Activated T-helper 2 cell treated with anti-CD3 and anti-CD28 coated beads, Interferon-gamma antibody, Interleukin-2, Interleukin-4, amounts not matched to agents 10 μg/mL and 5 μg/mL and 100 μg/mL, durations not matched to agents 14 hours and 24 hours and 36 hours (primary cell): Measurements from ENCODE around the gene NUP210L. TPM values are rescaled to one million over a fixed set of nuclear protein-coding genes. Genes with fewer than 3 reads are reported as not detected.

ENCODE experiments used
- DNase-seq: peaks from one replicate; pipeline ENCODE4 v3.0.0; 2021; ENCODE audit warnings: low spot score
- H3K27ac Mint-ChIP-seq: one replicate; pipeline ENCODE4 v1.8.0; 2021; ENCODE audit warnings: mixed read lengths
- H3K27me3 Mint-ChIP-seq: one replicate; pipeline ENCODE4 v1.8.0; 2021; ENCODE audit warnings: low read depth, mixed read lengths
- H3K36me3 Mint-ChIP-seq: one replicate; pipeline ENCODE4 v1.8.0; 2021; ENCODE audit warnings: low read depth, mixed read lengths
- H3K4me1 Mint-ChIP-seq: one replicate; pipeline ENCODE4 v1.8.0; 2021; ENCODE audit warnings: low read depth, mixed read lengths
- H3K4me3 Mint-ChIP-seq: one replicate; pipeline ENCODE4 v1.8.0; 2021; ENCODE audit warnings: low read depth, mild to moderate bottlenecking, moderate library complexity, mixed read lengths
- H3K9me3 Mint-ChIP-seq: one replicate; pipeline ENCODE4 v1.8.0; 2021; ENCODE audit warnings: mixed read lengths
- intact Hi-C: fragments of 100-400 bp; cut with micrococcal nuclease; formaldehyde crosslinking; loops from one replicate; pipeline ENCODE4 v1.15.1; 2023
- total RNA-seq: library from RNA; stranded (reverse); gene quantifications from 2 replicates; pipeline ENCODE4 v1.2.3, GENCODE V29; 2022

The NUP210L gene
- total RNA-seq, 1 donor from 2014 or later, result 0.05 TPM

- Mint-ChIP-seq H3K36me3 (peaks cover 53% of the 10 kb centered on the region), H3K27ac (peak overlapping the region; percentile 98), H3K9me3 (no peaks in the 10 kb centered on the region), H3K27me3 (no peaks in the 10 kb centered on the region), H3K4me3 (peak overlapping the region; percentile 99), H3K4me1 (peaks cover 55% of the 10 kb centered on the region)
- no peak for DNase-seq
- intact Hi-C loops, result loop anchor here (1.0 to 5.0 kb wide), 8 partner anchors 11 to 511 kb away; partner anchors contain the start of genes ATP8B2, HAX1, ILF2 and RPS27
These were observed 27.1 kb upstream of the NUP210L start for GRCh38 chr1:154181944-154182343.

GRCh38 chr1:154179946-154180687 lies 25.2 kb upstream of the NUP210L start:
- H3K4me1 Mint-ChIP-seq, result peaks cover 55% of the 10 kb centered on the region
- peak overlapping the region; percentile 81 for H3K4me3 Mint-ChIP-seq
- no peaks in the 10 kb centered on the region for H3K9me3 Mint-ChIP-seq
- H3K36me3 Mint-ChIP-seq, result peaks cover 68% of the 10 kb centered on the region
- DNase-seq, result no peak
- H3K27me3 Mint-ChIP-seq, result no peaks in the 10 kb centered on the region
- peak overlapping the region; percentile 64 for H3K27ac Mint-ChIP-seq
- intact Hi-C loops, result loop anchor here (5.0 kb wide), 2 partner anchors 147 to 188 kb away; partner anchors contain the start of genes ATP8B2 and RPS27

GRCh38 chr1:154178911-154179811 lies 24.3 kb upstream of the NUP210L start:
- H3K27me3 Mint-ChIP-seq, result no peaks in the 10 kb centered on the region
- no peak for DNase-seq

GRCh38 chr1:154178013-154178412 lies 23.1 kb upstream of the NUP210L start:
- Mint-ChIP-seq H3K27me3 (no peaks in the 10 kb centered on the region), H3K9me3 (no peaks in the 10 kb centered on the region), H3K27ac (peak overlapping the region; percentile 48), H3K4me3 (peak overlapping the region; percentile 81), H3K36me3 (peaks cover 79% of the 10 kb centered on the region), H3K4me1 (peaks cover 53% of the 10 kb centered on the region)
- no peak for DNase-seq
- intact Hi-C loops, result no loop called here

More at GRCh38 chr1:154178911-154179811, 24.3 kb upstream of the NUP210L start:
- H3K4me1 Mint-ChIP-seq, result peaks cover 55% of the 10 kb centered on the region
- H3K9me3 Mint-ChIP-seq, result no peaks in the 10 kb centered on the region
- H3K36me3 Mint-ChIP-seq, result peaks cover 76% of the 10 kb centered on the region
- intact Hi-C loops, result no loop called here
- peak overlapping the region; percentile 28 for H3K27ac Mint-ChIP-seq
- H3K4me3 Mint-ChIP-seq, result peak overlapping the region; percentile 81

GRCh38 chr1:154176337-154176736 lies 21.5 kb upstream of the NUP210L start:
- peaks cover 82% of the 10 kb centered on the region for H3K36me3 Mint-ChIP-seq
- no peaks in the 10 kb centered on the region for H3K9me3 Mint-ChIP-seq
- DNase-seq, result no peak
- H3K4me1 Mint-ChIP-seq, result peaks cover 61% of the 10 kb centered on the region
- intact Hi-C loops, result no loop called here
- no peaks in the 10 kb centered on the region for H3K27me3 Mint-ChIP-seq
- no peak overlapping the region for H3K27ac Mint-ChIP-seq
- H3K4me3 Mint-ChIP-seq, result no peak overlapping the region

GRCh38 chr1:154174654-154175053 lies 19.8 kb upstream of the NUP210L start:
- H3K27ac Mint-ChIP-seq, result no peak overlapping the region
- H3K36me3 Mint-ChIP-seq, result peaks cover 83% of the 10 kb centered on the region
- H3K4me1 Mint-ChIP-seq, result peaks cover 59% of the 10 kb centered on the region
- H3K4me3 Mint-ChIP-seq, result no peak overlapping the region
- H3K9me3 Mint-ChIP-seq, result no peaks in the 10 kb centered on the region
- no peaks in the 10 kb centered on the region for H3K27me3 Mint-ChIP-seq
- no peak for DNase-seq
- intact Hi-C loops, result no loop called here

GRCh38 chr1:154171880-154172279 lies 17.0 kb upstream of the NUP210L start:
- no peak for DNase-seq
- peaks cover 82% of the 10 kb centered on the region for H3K36me3 Mint-ChIP-seq
- intact Hi-C loops, result loop anchor here (1.0 to 2.0 kb wide), 2 partner anchors 10 to 15 kb away; no protein-coding TSS in a partner anchor
- H3K9me3 Mint-ChIP-seq, result no peaks in the 10 kb centered on the region
- H3K27me3 Mint-ChIP-seq, result no peaks in the 10 kb centered on the region
- H3K4me3 Mint-ChIP-seq, result no peak overlapping the region
- H3K27ac Mint-ChIP-seq, result peak overlapping the region; percentile 79
- H3K4me1 Mint-ChIP-seq, result peaks cover 41% of the 10 kb centered on the region

GRCh38 chr1:154171223-154171583 lies 16.3 kb upstream of the NUP210L start:
- Mint-ChIP-seq H3K4me1 (peaks cover 37% of the 10 kb centered on the region), H3K4me3 (no peak overlapping the region), H3K36me3 (peaks cover 85% of the 10 kb centered on the region), H3K9me3 (no peaks in the 10 kb centered on the region), H3K27me3 (no peaks in the 10 kb centered on the region), H3K27ac (peak overlapping the region; percentile 79)
- intact Hi-C loops, result loop anchor here (1.0 to 2.0 kb wide), 2 partner anchors 11 to 14 kb away; no protein-coding TSS in a partner anchor
- DNase-seq, result no peak

GRCh38 chr1:154170547-154171222 lies 15.8 kb upstream of the NUP210L start:
- H3K4me3 Mint-ChIP-seq, result no peak overlapping the region

GRCh38 chr1:154167461-154167860 lies 12.6 kb upstream of the NUP210L start:
- intact Hi-C loops, result no loop called here
- Mint-ChIP-seq H3K4me3 (no peak overlapping the region), H3K4me1 (peaks cover 45% of the 10 kb centered on the region), H3K9me3 (no peaks in the 10 kb centered on the region), H3K36me3 (peaks cover 92% of the 10 kb centered on the region), H3K27me3 (no peaks in the 10 kb centered on the region), H3K27ac (no peak overlapping the region)
- DNase-seq, result no peak

More at GRCh38 chr1:154170547-154171222, 15.8 kb upstream of the NUP210L start:
- Mint-ChIP-seq H3K27me3 (no peaks in the 10 kb centered on the region), H3K27ac (peak overlapping the region; percentile 79), H3K4me1 (peaks cover 36% of the 10 kb centered on the region), H3K36me3 (peaks cover 85% of the 10 kb centered on the region), H3K9me3 (no peaks in the 10 kb centered on the region)
- intact Hi-C loops, result loop anchor here (1.0 to 2.0 kb wide), 2 partner anchors 12 to 14 kb away; no protein-coding TSS in a partner anchor
- no peak for DNase-seq

GRCh38 chr1:154166207-154166606 lies 11.3 kb upstream of the NUP210L start:
- intact Hi-C loops, result no loop called here
- no peak for DNase-seq
- H3K4me3 Mint-ChIP-seq, result no peak overlapping the region
- H3K4me1 Mint-ChIP-seq, result peaks cover 35% of the 10 kb centered on the region
- H3K27me3 Mint-ChIP-seq, result no peaks in the 10 kb centered on the region
- no peak overlapping the region for H3K27ac Mint-ChIP-seq
- peaks cover 92% of the 10 kb centered on the region for H3K36me3 Mint-ChIP-seq
- H3K9me3 Mint-ChIP-seq, result no peaks in the 10 kb centered on the region

GRCh38 chr1:154159554-154159953 lies 4.7 kb upstream of the NUP210L start:
- no peaks in the 10 kb centered on the region for H3K27me3 Mint-ChIP-seq
- intact Hi-C loops, result loop anchor here (5.0 kb wide), 1 partner anchor 367 kb away; no protein-coding TSS in a partner anchor
- H3K4me1 Mint-ChIP-seq, result peaks cover 60% of the 10 kb centered on the region
- no peak for DNase-seq
- no peak overlapping the region for H3K27ac Mint-ChIP-seq
- H3K4me3 Mint-ChIP-seq, result peak overlapping the region; percentile 5
- peaks cover 98% of the 10 kb centered on the region for H3K36me3 Mint-ChIP-seq
- H3K9me3 Mint-ChIP-seq, result peaks cover 6% of the 10 kb centered on the region
